KMS-11 (cell line): ENCODE measurements around the gene GNAT1.

Source experiments
- H2AFZ ChIP-seq: fragments of 200-600 bp; sonication (generic); 2 replicates; pipeline ENCODE4 v1.6.1; 2016; ENCODE audit warnings: antibody characterized with exemption, mixed run types, low read depth
- H3K27ac ChIP-seq: fragments of 200-600 bp; sonication (generic); 2 replicates; pipeline ENCODE4 v1.6.1; 2016; ENCODE audit warnings: mild to moderate bottlenecking, mixed run types
- H3K27me3 ChIP-seq: fragments of 200-600 bp; sonication (generic); 2 replicates; pipeline ENCODE4 v1.6.1; 2017; ENCODE audit warnings: mild to moderate bottlenecking, low read depth, mixed run types, moderate library complexity; ENCODE audit not compliant: insufficient read depth
- H3K36me3 ChIP-seq: fragments of 200-600 bp; sonication (generic); 2 replicates; pipeline ENCODE4 v1.6.1; 2017; ENCODE audit warnings: mild to moderate bottlenecking, mixed run types; ENCODE audit not compliant: insufficient read depth
- H3K4me1 ChIP-seq: fragments of 200-600 bp; sonication (generic); 2 replicates; pipeline ENCODE4 v1.6.1; 2016; ENCODE audit warnings: mild to moderate bottlenecking, low read depth, mixed run types; ENCODE audit not compliant: poor library complexity, severe bottlenecking
- H3K4me2 ChIP-seq: fragments of 200-600 bp; sonication (generic); 2 replicates; pipeline ENCODE4 v1.7.0; 2016; ENCODE audit warnings: mild to moderate bottlenecking, mixed run types
- H3K4me3 ChIP-seq: fragments of 200-600 bp; sonication (generic); IDR thresholded peaks from 2 replicates; pipeline ENCODE4 v1.6.1; 2017; ENCODE audit warnings: low read depth, low read length, mixed read lengths; ENCODE audit not compliant: insufficient read depth
- H3K79me2 ChIP-seq: fragments of 200-600 bp; sonication (generic); 2 replicates; pipeline ENCODE4 v1.6.1; 2016; ENCODE audit warnings: low read depth, mixed run types; ENCODE audit not compliant: insufficient read depth
- H3K9ac ChIP-seq: fragments of 200-600 bp; sonication (generic); 2 replicates; pipeline ENCODE4 v1.6.1; 2016; ENCODE audit warnings: mild to moderate bottlenecking, mixed run types
- H4K20me1 ChIP-seq: fragments of 200-600 bp; sonication (generic); 2 replicates; pipeline ENCODE4 v1.6.1; 2016; ENCODE audit warnings: mild to moderate bottlenecking, mixed run types; ENCODE audit not compliant: insufficient read depth
- CTCF ChIP-seq: fragments of 200-600 bp; sonication (generic); conservative IDR thresholded peaks from 2 replicates; pipeline ENCODE4 v1.6.1; 2017; ENCODE audit warnings: low read depth, mild to moderate bottlenecking, antibody characterized with exemption, low read length, moderate library complexity, mixed read lengths

Gene GNAT1

GRCh38 chr3:50205413-50206276 lies 14.2 kb downstream of the GNAT1 start:
- H3K4me3 ChIP-seq: no peak overlapping the region

GRCh38 chr3:50207359-50208042 lies 16.1 kb downstream of the GNAT1 start:
- Histone ChIP-seq H3K4me1 (no peaks in the 10 kb centered on the region), H3K9ac (no peak overlapping the region), H3K79me2 (no peaks in the 10 kb centered on the region), H3K4me3 (no peak overlapping the region), H3K27me3 (peaks cover 35% of the 10 kb centered on the region), H2AFZ (no peak overlapping the region), H3K27ac (no peak overlapping the region), H4K20me1 (no peaks in the 10 kb centered on the region), H3K4me2 (no peak overlapping the region), H3K36me3 (no peaks in the 10 kb centered on the region)
- no peak for TF ChIP-seq CTCF

More at GRCh38 chr3:50205413-50206276, 14.2 kb downstream of the GNAT1 start:
- no peak overlapping the region for H2AFZ ChIP-seq
- H3K27ac ChIP-seq: no peak overlapping the region
- H3K27me3 ChIP-seq: peaks cover 54% of the 10 kb centered on the region
- no peaks in the 10 kb centered on the region for H3K4me1 ChIP-seq
- no peak overlapping the region for H3K4me2 ChIP-seq
- H3K79me2 ChIP-seq: no peaks in the 10 kb centered on the region
- TF ChIP-seq CTCF: no peak
- no peaks in the 10 kb centered on the region for H3K36me3 ChIP-seq
- no peaks in the 10 kb centered on the region for H4K20me1 ChIP-seq
- no peak overlapping the region for H3K9ac ChIP-seq

GRCh38 chr3:50208677-50209344 lies 17.4 kb downstream of the GNAT1 start:
- H3K36me3 ChIP-seq: no peaks in the 10 kb centered on the region
- no peaks in the 10 kb centered on the region for H3K4me1 ChIP-seq
- H3K27me3 ChIP-seq: peaks cover 24% of the 10 kb centered on the region
- no peaks in the 10 kb centered on the region for H4K20me1 ChIP-seq
- no peak overlapping the region for H2AFZ ChIP-seq
- H3K9ac ChIP-seq: no peak overlapping the region
- no peak for TF ChIP-seq CTCF
- H3K79me2 ChIP-seq: no peaks in the 10 kb centered on the region
- no peak overlapping the region for H3K4me3 ChIP-seq
- H3K4me2 ChIP-seq: no peak overlapping the region
- H3K27ac ChIP-seq: no peak overlapping the region

GRCh38 chr3:50210176-50210509 lies 18.7 kb downstream of the GNAT1 start:
- Histone ChIP-seq H3K36me3 (no peaks in the 10 kb centered on the region), H3K79me2 (no peaks in the 10 kb centered on the region), H3K27ac (no peak overlapping the region), H4K20me1 (no peaks in the 10 kb centered on the region), H3K4me3 (no peak overlapping the region), H3K9ac (no peak overlapping the region), H3K4me1 (no peaks in the 10 kb centered on the region), H3K27me3 (peaks cover 13% of the 10 kb centered on the region), H2AFZ (no peak overlapping the region), H3K4me2 (no peak overlapping the region)
- TF ChIP-seq CTCF: no peak
